Ishikawa (cell line): ENCODE results near the gene CCDC186.

Source experiments
- CEBPB ChIP-seq: IDR thresholded peaks from 2 replicates; pipeline ENCODE4 v1.6.1; 2012
- CREB1 ChIP-seq: IDR thresholded peaks from 2 replicates; pipeline ENCODE4 v1.6.1; 2012; ENCODE audit warnings: low read depth
- EGR1 ChIP-seq: IDR thresholded peaks from 2 replicates; pipeline ENCODE4 v1.6.1; 2012
- EP300 ChIP-seq: IDR thresholded peaks from 2 replicates; pipeline ENCODE4 v1.6.1; 2012; ENCODE audit warnings: borderline replicate concordance
- FOXM1 ChIP-seq: IDR thresholded peaks from 2 replicates; pipeline ENCODE4 v1.6.1; 2012; ENCODE audit warnings: low read depth, borderline replicate concordance
- NFIC ChIP-seq: IDR thresholded peaks from 2 replicates; pipeline ENCODE4 v1.6.1; 2012
- RAD21 ChIP-seq: IDR thresholded peaks from 2 replicates; pipeline ENCODE4 v1.6.1; 2012; ENCODE audit warnings: low read depth
- TAF1 ChIP-seq: IDR thresholded peaks from 2 replicates; pipeline ENCODE4 v1.6.1; 2012; ENCODE audit warnings: low read depth, mild to moderate bottlenecking
- TCF12 ChIP-seq: IDR thresholded peaks from 2 replicates; pipeline ENCODE4 v1.6.1; 2012; ENCODE audit warnings: low read depth
- TEAD4 ChIP-seq: IDR thresholded peaks from 2 replicates; pipeline ENCODE4 v1.6.1; 2012
- ZBTB7A ChIP-seq: IDR thresholded peaks from 2 replicates; pipeline ENCODE4 v1.6.1; 2012; ENCODE audit warnings: low read depth
- TF ChIP-seq, protein P1 (sequence below): IDR thresholded peaks from 2 replicates; pipeline ENCODE4 v1.6.1; 2012
- TF ChIP-seq, protein P2 (sequence below): IDR thresholded peaks from 2 replicates; pipeline ENCODE4 v1.6.1; 2012
- TF ChIP-seq, protein P3 (sequence below): IDR thresholded peaks from 2 replicates; pipeline ENCODE4 v1.6.1; 2012; ENCODE audit warnings: low read depth, mild to moderate bottlenecking

- TF ChIP-seq, protein P1, sequence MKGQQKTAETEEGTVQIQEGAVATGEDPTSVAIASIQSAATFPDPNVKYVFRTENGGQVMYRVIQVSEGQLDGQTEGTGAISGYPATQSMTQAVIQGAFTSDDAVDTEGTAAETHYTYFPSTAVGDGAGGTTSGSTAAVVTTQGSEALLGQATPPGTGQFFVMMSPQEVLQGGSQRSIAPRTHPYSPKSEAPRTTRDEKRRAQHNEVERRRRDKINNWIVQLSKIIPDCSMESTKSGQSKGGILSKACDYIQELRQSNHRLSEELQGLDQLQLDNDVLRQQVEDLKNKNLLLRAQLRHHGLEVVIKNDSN = no peak
- TF ChIP-seq CEBPB (no peak), TEAD4 (no peak), EP300 (no peak), CREB1 (no peak), RAD21 (no peak), FOXM1 (no peak), TAF1 (no peak), ZBTB7A (no peak), NFIC (no peak), EGR1 (no peak), TCF12 (no peak)
- TF ChIP-seq, protein P2, sequence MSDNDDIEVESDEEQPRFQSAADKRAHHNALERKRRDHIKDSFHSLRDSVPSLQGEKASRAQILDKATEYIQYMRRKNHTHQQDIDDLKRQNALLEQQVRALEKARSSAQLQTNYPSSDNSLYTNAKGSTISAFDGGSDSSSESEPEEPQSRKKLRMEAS = no peak
- TF ChIP-seq, protein P3, sequence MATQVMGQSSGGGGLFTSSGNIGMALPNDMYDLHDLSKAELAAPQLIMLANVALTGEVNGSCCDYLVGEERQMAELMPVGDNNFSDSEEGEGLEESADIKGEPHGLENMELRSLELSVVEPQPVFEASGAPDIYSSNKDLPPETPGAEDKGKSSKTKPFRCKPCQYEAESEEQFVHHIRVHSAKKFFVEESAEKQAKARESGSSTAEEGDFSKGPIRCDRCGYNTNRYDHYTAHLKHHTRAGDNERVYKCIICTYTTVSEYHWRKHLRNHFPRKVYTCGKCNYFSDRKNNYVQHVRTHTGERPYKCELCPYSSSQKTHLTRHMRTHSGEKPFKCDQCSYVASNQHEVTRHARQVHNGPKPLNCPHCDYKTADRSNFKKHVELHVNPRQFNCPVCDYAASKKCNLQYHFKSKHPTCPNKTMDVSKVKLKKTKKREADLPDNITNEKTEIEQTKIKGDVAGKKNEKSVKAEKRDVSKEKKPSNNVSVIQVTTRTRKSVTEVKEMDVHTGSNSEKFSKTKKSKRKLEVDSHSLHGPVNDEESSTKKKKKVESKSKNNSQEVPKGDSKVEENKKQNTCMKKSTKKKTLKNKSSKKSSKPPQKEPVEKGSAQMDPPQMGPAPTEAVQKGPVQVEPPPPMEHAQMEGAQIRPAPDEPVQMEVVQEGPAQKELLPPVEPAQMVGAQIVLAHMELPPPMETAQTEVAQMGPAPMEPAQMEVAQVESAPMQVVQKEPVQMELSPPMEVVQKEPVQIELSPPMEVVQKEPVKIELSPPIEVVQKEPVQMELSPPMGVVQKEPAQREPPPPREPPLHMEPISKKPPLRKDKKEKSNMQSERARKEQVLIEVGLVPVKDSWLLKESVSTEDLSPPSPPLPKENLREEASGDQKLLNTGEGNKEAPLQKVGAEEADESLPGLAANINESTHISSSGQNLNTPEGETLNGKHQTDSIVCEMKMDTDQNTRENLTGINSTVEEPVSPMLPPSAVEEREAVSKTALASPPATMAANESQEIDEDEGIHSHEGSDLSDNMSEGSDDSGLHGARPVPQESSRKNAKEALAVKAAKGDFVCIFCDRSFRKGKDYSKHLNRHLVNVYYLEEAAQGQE = no peak
Measured at GRCh38 chr10:114188900-114189299, 14.9 kb upstream of the CCDC186 start.
